ENCODE data around the gene MMP14. TPM values are rescaled to one million over a fixed set of nuclear protein-coding genes. Genes with fewer than 3 reads are reported as not detected.

Gene MMP14
- polyA plus RNA-seq, 1 experiment, result 365 TPM

GRCh38 chr14:22890416-22890815 lies 54.0 kb downstream of the MMP14 start:
- Histone ChIP-seq H3K4me3 (ENCODE audit: low read depth, low read length) (no peak overlapping the region), H3K27ac (ENCODE audit: low read depth, low read length) (no peak overlapping the region), H3K27me3 (ENCODE audit: control insufficient read depth, insufficient read depth, low read length) (no peaks in the 10 kb centered on the region), H3K9me3 (ENCODE audit: control insufficient read depth, insufficient read depth, low read length) (no peaks in the 10 kb centered on the region)
- no peak for TF ChIP-seq CTCF (IDR thresholded peaks at IDR 0.05; ENCODE audit: low read depth, low read length)
- no peak for DNase-seq (ENCODE audit: low read depth, low spot score)
- CTCF ChIA-PET, result interaction anchor here (1.1 to 2.5 kb wide), 4 partner anchors 10 to 333 kb away, joined by 4 to 12 read pairs (median 12); no protein-coding TSS in a partner anchor
- POLR2A ChIA-PET, result no interaction called here

- ChIA-PET CTCF (interaction anchor here (1.3 to 1.6 kb wide), 2 partner anchors 20 to 336 kb away, joined by 3 to 10 read pairs; no protein-coding TSS in a partner anchor), POLR2A (interaction anchor here (0.7 kb wide), 1 partner anchor 10 kb away, joined by 3 read pairs; the partner anchor contains the start of gene REM2)
- no peak for DNase-seq (ENCODE audit: low read depth, low spot score)
- TF ChIP-seq CTCF (IDR thresholded peaks at IDR 0.05; ENCODE audit: low read depth, low read length), result no peak
- H3K4me3 ChIP-seq (ENCODE audit: low read depth, low read length), result no peak overlapping the region
- H3K27me3 ChIP-seq (ENCODE audit: control insufficient read depth, insufficient read depth, low read length), result no peaks in the 10 kb centered on the region
- no peaks in the 10 kb centered on the region for H3K9me3 ChIP-seq (ENCODE audit: control insufficient read depth, insufficient read depth, low read length)
- H3K27ac ChIP-seq (ENCODE audit: low read depth, low read length), result no peak overlapping the region
Measured at GRCh38 chr14:22892488-22892887, 56.1 kb downstream of the MMP14 start.

GRCh38 chr14:22893706-22894105 lies 57.3 kb downstream of the MMP14 start:
- no peak overlapping the region for H3K4me3 ChIP-seq (ENCODE audit: low read depth, low read length)
- H3K27ac ChIP-seq (ENCODE audit: low read depth, low read length), result no peak overlapping the region
- no peak for TF ChIP-seq CTCF (IDR thresholded peaks at IDR 0.05; ENCODE audit: low read depth, low read length)
- DNase-seq (ENCODE audit: low read depth, low spot score), result no peak
- no peaks in the 10 kb centered on the region for H3K27me3 ChIP-seq (ENCODE audit: control insufficient read depth, insufficient read depth, low read length)
- CTCF ChIA-PET, result interaction anchor here (1.0 to 1.7 kb wide), 2 partner anchors 21 to 324 kb away, joined by 3 to 10 read pairs; no protein-coding TSS in a partner anchor
- POLR2A ChIA-PET, result interaction anchor here (0.9 kb wide), 1 partner anchor 25 kb away, joined by 3 read pairs; the partner anchor contains the start of gene RBM23
- H3K9me3 ChIP-seq (ENCODE audit: control insufficient read depth, insufficient read depth, low read length), result no peaks in the 10 kb centered on the region

- DNase-seq (ENCODE audit: low read depth, low spot score), result no peak
- Histone ChIP-seq H3K27ac (ENCODE audit: low read depth, low read length) (no peak overlapping the region), H3K4me3 (ENCODE audit: low read depth, low read length) (no peak overlapping the region), H3K9me3 (ENCODE audit: control insufficient read depth, insufficient read depth, low read length) (no peaks in the 10 kb centered on the region), H3K27me3 (ENCODE audit: control insufficient read depth, insufficient read depth, low read length) (no peaks in the 10 kb centered on the region)
- no peak for TF ChIP-seq CTCF (IDR thresholded peaks at IDR 0.05; ENCODE audit: low read depth, low read length)
- POLR2A ChIA-PET, result no interaction called here
- CTCF ChIA-PET, result interaction anchor here (0.9 to 9.0 kb wide), 7 partner anchors 9 to 338 kb away, joined by 3 to 89 read pairs (median 4); partner anchors contain the start of gene LRP10
Measured at GRCh38 chr14:22895402-22895801, 59.0 kb downstream of the MMP14 start.

GRCh38 chr14:22896356-22896755 lies 60.0 kb downstream of the MMP14 start:
- Histone ChIP-seq H3K4me3 (ENCODE audit: low read depth, low read length) (no peak overlapping the region), H3K27ac (ENCODE audit: low read depth, low read length) (no peak overlapping the region), H3K9me3 (ENCODE audit: control insufficient read depth, insufficient read depth, low read length) (no peaks in the 10 kb centered on the region), H3K27me3 (ENCODE audit: control insufficient read depth, insufficient read depth, low read length) (no peaks in the 10 kb centered on the region)
- CTCF ChIA-PET, result interaction anchor here (0.6 to 9.0 kb wide), 9 partner anchors 10 to 1788 kb away, joined by 3 to 89 read pairs (median 4); partner anchors contain the start of gene LRP10
- no peak for DNase-seq (ENCODE audit: low read depth, low spot score)
- no peak for TF ChIP-seq CTCF (IDR thresholded peaks at IDR 0.05; ENCODE audit: low read depth, low read length)
- POLR2A ChIA-PET, result interaction anchor here (1.0 kb wide), 1 partner anchor 14 kb away, joined by 5 read pairs; no protein-coding TSS in a partner anchor

Data from AG04450 (cell line).